ELR (cell line): ENCODE measurements around the gene MAGOH.
A peak's percentile ranks its signal among the peaks of the same experiment; 100 is the strongest.

Experiments used
- DNase-seq: peaks from one replicate; pipeline ENCODE4 v3.0.0-alpha.2; 2015; ENCODE audit warnings: low read depth

The MAGOH gene

DNA sequence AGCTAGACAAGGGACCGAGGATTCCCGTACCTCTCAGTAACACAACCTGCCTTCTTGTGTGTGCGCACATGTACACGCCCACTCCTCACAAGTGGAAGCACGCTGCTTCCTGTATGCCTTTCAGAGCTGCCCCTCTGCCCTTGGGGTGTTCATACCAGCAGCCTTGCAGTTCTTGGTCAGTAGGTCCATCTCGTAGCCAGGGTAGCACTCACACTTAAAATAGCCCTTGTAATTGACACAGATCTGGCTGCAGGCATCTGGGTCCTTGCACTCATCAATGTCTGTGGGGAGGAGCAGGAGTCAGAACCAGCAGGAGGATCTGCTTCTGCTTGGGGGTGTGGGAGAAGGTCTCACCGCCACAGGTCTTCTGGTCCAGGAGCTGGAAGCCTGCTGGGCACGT, 32.6 kb upstream of the MAGOH start:
- DNase-seq = no peak

DNA sequence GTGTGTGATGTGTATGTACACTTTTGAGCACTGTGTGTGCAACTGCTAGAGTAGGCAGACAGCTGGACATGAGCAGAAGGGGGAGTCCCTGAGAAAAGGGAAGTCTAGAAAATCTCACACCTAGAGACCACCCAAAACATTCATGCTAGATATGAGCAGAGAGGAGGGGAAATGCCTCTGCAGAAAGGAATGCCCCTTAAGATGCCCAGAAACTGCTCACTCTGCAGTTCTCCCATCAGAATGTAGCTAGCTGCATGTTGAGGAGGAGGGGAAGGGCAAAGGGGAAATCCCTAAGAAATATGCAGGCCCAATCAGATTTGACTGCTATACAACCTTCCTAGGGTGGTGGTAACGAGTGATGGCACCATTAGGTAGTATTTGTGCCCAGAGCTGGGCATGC, 31.8 kb upstream of the MAGOH start:
- no peak for DNase-seq

DNA sequence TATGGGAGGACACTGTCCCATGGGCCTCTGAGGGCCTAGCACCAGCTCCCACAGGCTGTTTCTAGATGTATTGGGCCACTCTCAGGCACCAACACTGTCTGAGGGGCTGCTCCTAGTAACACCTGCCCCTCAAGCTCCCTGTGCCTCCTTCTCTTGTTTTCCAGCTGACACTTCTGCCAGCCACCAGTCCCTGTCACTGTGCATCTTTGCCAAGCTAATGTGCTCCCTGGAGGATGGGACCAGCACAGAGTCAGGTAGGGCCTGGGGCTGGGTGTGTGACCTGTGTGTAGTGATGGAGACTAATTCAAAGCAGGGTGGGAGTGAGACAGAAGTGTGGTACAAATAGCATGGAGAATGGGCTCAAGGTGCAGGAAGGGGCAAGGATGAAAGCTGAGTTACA, 29.4 kb upstream of the MAGOH start:
- DNase-seq = no peak

DNA sequence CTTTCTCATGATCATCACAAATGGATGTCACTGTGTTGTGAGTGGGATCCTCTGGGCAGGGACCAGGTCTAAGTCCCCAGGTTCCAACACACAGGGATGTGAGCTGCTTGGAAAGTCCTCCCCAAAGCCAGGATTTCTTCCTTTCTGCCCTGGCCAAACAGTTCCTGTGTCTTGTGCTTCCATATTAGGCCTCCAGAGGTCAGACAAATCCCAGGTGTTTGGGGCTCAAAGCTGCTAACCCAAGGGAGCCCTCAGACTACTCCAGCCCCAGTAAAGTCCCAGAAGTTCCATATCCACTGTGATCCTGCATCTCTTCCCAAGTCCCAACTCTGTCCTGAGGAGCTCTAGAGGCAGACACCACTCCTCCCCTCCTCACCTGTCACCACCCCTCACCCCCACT, 27.7 kb upstream of the MAGOH start:
- DNase-seq = peak; percentile 44

DNA sequence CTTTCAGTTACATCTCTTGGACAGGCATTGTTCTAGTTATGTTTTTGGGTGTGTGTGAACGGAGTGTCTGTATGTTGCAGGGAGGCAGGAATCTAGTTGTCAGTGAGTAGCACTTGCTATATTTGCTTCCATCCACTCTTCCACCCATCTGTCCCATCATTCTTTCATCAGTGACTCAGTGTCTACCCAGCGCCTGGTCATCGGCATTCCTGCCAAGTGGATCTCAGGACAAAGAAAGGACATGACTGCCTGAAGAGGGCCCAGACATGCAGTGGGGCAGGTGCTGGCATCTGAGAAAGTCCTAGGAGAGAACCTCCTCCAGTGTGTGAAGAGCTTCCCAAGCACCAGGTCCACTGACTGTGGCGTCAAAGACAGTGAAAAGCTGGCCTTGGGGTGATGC, 27.3 kb upstream of the MAGOH start:
- DNase-seq = no peak

DNA sequence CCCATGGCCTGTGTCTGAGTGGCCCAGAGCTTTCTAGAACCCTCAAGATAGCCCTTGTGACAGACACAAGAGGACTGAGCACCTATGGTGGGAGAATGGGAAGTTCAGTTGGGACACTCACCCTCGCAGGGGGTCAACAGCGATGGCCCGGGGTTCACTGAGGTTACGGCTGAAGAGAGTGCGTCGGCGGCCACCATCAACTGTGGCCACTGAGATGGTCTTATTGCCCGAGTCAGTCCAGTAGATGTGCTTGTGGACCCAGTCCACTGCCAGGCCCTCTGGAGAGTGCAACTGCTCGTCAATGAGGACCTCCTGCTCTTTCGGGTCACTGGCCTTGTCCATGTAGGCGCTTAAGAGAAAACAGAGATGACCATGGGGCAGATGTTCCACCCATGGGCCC, 25.7 kb upstream of the MAGOH start:
- DNase-seq = no peak

DNA sequence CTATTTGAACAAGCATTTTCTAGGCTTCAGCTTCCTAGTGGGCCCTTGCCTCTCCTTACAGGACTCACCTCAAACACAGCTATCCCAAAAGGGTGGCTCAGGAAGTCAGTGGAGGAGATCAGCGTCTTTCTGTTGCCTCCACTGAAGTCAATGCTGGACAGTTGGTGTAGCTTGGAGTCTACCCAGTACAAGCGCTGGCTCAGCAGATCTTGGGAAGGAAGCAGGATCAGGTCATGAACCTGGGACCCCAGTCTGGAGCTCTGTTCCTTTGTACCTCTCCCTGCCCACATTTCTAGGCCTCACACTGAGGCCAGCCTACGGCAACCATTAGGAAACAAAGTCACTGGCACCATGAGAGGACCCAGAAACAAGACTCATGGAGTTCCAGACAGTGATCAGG, 23.7 kb upstream of the MAGOH start:
- no peak for DNase-seq

DNA sequence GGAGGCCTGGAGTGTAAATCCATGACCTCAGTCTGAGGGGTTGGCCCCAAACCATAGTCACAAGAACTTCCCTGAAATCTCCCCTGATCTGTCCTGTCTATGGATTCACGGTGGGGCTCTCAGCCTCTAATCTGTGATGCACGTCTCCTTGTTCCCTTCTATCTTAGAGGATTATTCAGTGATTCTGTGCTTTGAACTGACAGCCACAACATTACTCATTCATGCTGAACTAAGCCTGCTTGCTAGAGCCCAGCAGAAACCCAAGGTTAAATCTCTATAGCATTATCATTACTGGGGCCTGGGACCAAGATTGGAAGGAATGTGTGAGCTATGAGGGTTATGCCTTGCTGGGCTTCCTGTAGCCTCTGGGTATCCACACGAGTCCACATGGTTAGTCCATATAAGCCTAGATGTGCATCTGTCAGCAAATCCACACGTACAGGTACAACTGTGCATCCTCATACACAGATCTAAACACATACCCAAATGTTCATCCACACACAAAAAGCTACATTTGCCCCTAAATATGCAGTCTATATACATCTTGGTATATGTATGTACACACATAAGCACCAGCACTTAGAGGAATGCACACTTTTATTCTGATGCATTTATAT, 22.4 kb upstream of the MAGOH start:
- no peak for DNase-seq

DNA sequence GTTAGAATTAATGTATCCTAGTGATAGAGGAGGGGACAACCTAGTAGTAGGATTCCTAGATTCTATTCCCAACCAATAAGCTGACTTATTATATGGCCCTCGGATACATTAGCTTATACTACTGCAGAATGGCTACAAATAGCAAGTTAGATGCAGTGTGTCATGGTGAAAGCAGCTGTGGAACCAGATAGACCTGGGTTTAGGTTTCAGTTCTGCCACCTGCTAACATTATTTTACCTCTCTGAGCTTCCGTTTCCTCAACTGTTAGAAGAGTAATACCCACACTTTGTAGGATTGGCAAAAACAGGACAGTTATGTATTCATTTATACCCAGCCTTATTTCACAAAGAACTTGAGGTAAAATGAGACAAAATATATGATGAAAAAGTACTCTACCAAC, 21.6 kb upstream of the MAGOH start:
- DNase-seq = no peak

DNA sequence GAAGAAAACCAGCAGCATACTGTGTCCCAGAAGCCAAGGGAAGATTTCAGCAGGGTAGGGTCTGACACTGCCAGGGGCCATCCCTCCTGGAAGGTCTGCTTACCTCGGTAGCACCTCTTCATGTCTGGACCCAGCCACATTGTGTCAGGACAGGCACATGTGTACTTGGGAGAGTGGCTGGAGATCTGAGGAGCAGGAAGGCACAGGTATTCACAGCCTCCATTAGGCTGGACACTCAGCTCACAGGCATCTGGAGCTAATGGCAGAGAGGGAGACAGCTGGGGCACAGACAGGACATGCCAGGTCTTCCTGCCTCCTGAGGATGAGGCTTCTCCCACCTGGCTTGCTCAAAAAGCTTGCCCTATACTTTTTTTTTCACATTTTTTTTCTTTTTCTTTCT, 19.9 kb upstream of the MAGOH start:
- no peak for DNase-seq

DNA sequence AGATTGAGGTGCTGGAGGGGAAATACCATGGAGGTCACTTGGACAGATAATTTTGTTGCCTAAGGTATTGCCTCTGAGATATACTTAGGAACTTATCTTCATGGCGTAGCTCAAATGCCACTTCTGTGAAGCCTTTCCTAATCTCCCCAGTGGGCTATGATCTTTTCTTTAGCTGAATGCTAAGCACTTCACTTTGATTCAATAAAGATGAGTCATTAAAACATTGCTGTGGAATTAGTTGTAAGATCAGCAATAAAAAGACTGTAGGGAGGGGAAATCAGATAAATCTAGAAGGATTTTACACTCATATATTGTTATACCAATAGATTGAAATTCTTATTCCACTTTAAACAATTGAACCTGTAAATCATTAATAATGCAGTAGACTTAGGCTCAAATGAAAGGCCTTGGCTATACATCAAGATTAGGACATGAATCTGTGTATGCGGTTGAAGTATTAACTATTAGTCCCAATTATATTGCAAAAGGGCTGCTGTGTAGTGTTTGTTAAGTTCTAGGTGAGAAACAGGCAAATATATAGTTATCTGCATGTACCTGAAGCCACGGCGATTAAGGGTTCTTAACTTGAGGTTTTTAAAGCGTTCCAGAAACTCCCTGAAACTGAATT, 19.2 kb upstream of the MAGOH start:
- no peak for DNase-seq

DNA sequence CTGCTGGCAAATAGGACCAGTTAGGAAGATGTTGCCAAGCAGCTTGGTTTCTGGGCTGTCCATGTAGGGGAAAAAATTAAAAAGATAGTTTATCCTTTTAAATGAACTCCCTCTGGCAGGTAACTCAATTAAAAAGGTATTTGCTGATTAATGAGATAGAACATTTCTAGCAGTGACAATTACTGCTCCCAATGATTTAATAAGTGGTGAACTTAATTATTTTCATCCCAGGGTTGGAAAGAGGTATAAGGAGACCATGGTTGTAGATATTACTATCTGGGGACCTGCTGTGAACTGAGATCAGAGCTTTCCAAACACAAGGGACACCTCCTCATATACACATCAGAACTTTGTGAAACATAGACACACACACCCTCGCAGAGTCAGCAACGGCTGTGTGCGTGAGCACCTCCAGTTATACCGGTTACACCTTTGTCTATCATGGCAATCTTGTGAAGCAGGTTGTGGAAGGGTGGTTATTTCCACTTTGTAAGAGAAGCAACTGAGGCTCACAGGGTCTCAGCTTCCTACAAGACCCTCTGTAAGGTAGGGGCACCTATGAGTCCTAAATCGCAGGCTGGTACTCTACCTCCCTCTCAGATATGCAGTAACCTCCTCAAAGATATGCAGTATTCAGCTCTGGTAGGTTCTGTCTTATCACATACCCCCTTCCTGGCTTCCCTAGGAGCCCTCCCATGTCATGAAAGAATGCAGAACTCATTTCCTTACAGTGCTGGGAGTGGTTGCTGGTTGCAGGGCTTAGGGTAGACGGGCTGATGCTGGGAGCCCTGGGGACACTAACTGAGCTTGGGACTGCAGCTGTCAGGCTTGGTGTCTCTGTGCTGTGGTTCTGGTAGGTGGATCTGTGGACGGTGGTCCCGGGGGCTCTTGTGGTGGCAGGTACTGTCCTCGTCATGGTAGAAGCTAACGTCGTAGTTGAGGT, 18.5 kb upstream of the MAGOH start:
- no peak for DNase-seq

DNA sequence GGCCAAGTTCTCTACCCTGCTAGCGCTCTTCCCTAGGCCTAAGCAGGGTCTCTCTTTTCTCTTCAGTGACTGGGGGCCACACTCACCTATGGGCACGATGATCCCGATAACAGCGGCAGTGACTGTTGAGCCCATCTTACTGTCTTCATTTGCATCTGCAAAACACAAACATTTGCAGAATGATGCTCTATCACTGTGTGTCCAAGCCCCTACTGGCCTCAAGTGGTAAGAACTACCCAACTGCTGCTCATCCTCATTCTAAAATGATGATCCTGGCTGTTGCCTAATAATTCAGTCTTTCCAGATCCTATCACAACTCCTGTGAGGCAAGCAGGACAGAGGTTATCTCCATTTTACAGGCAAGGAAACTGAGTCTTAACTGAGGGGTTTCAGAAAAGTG, 16.7 kb upstream of the MAGOH start:
- DNase-seq = no peak

DNA sequence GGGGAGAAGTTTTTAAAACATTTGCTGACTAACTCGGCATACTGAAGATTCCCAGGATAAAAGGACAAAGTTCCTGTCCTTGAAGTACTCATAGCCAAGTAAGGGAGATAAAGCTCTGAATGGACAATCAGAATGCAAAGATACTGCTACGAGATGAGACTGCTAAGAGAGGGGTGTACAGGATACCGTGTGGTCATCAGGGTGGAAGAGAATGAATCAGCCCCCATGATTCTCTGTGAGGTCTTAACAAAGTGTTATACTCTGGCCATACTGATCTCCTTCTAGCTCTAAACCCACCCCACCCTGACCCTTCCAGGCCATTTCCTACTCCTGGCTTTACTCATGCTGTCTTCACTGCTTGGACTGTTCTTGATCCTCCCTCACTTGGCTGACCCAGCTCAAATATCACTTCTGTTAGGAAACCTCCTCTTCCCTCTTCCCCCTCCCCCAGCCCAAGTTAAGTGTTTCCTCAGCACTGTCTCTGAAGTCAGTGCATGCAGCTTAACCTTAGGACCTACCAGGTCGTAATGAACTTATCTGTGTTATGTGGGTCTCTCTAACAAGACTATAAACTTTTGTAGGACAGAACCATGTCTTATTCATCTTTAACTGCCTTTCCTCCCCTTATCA, 15.8 kb upstream of the MAGOH start:
- DNase-seq = peak; percentile 62

DNA sequence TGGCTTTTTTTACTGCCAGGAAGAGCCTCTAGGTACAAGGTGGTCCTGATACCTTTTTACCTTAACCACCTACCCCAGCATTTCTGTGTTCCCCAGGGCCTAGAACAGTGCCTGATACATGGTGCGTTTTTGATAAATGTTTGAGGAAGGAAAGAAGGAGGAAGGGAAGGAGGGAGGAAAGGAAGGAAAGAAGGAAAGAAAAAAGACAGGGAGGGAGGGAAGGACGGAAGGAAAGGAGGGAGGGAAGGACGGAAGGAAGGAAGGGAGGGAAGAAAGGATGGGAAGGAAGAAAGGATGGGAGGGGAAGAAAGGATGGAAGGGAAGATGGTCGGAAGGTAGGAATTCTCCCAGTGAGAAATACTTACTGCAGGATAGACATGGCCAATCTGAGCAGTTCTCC, 12.0 kb upstream of the MAGOH start:
- no peak for DNase-seq

DNA sequence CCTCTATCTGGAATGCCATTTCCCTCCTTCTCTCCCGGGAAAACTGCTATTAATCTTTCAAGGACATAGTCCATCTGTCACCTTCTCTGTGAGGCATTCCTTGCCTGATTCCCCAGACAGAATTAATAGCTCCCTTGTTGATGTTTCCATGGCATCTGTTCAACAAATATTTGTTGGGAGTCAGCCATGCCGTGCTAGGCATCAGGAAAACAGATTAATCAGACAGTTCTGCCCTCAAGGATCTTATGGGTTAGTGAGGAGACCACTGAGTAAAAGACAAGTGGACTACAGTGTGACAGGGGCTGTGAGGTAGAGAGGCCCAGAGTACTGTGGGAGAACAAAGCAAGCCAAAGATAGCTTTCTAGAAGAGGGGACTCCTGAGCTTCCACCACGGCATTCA, 11.4 kb upstream of the MAGOH start:
- no peak for DNase-seq

DNA sequence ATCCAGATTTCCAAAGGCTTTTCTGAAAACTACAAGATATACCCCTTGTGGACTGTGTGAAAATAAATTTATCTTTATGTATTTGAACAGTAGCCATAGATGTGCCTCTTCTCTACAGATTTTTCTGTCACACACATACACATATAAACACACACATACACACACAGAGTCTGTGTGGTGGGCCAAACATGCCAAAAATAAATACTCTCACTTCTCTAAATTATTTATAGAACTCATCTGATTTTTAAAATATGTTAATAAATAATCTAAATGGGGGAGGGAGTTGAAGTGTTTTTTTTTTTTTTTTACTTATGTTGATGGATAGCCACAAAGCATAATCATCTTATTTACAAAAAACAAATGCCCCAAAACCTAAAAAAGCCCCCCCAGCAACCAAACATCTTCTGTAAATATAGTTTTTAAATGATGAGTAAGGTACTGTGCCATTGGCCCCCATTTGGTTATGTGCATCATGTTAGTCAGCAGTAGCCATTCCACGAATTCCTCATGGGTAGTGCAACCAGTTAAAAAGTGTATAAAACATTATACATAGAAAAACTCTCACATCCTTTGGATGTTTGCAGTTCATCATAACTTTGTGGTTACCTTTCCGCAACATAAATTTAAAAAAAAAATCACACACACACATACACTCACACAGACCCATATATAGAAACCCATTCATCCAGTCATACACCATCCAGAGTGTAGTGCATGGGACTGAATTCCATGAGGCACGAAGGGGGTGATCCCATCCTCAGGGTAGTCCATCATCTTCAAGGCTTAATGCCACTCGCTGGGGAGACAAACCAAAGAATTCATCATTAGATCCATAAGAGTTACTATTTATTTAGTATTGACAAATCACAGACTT, 8.2 kb upstream of the MAGOH start:
- peak; percentile 95 for DNase-seq

DNA sequence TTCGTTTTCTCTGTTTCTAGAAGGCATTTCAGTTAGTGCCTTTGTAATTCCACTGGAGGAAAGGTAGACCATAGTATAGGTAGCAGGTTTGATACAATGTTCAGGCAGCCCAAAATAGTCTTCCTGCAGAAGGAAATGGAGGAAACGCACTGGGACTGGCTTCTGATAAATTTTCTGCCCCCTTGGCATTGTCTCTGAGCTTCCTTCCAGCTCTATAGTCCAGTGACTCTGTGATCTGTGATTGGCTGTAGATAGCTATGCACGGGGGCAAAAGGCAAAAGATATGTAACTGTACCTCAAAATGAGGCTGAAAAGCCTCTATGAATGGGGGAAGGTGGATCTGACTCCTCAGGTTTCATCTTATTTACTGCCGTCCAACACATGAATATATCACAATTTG, 5.8 kb upstream of the MAGOH start:
- DNase-seq = no peak

DNA sequence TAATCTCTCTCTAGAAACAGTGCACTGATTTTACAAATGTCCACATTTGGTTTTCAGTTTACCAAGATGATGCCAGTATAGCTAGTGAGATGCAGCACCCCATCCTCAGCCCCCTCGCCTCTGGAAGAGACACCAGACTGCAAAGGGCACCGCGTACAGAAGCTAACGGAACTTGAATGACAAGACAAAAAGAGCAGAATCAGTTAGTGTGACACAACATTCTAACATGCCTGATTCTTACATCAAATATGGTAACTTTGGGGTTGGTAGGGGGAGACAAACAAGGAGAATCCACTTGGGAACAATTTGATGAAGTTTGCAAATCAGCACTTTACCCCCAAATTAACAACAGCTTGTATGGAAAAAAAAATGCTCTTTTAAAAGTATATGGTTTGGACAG, 4.1 kb upstream of the MAGOH start:
- DNase-seq = no peak

DNA sequence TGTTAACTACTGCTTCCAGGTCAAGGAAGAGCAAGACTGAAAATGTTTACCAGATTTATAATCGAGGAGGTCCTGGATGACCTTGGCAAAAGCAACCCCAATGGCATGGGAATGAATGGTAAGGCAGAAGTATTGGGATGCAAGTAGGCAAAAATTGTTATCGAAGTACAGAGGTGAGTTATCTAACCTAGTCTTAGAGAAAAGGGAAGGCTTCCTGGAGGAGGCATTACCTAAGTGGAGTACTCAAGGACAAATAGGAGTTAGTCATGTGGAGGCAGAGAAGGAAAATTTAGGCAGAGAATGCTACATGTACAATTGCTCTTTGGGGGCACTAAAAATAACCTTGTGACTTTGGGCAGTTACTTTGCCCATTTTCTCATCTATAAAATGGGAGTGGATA, 3.5 kb upstream of the MAGOH start:
- no peak for DNase-seq

DNA sequence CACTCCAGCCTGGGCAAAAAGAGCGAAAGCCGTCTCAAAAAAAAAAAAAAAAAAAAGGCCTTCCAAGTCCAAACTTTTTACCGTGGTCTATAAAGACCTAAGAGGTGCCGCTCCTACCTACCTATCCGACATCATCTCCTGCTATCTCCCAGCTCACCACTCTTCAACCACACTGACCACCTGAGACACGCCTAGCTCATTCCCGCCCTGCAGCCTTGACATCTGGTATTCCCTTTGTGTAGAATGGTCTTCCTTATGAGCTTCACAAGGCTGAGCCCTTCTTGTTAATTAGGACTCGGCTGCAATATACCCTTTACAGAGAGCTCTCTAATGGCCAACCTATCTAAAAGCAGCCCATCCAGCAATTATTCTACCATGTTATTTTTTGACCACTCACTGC, 680 bp downstream of the MAGOH start:
- DNase-seq = no peak

DNA sequence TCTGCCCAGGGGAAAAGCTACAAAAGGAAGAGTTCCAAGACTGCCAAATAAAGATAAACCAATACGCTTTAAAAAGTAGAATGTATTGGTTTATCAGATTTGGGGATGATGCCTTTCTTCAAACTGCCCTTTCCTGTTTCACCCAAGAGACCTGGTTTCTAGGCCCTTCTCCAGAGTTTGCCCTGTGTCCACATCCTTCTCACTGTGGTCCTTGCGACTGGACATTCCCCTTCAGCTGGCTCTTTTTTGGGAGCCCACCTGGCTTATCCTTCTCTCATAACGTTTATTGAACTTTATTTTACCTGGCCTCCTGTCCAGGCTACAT, 17.4 kb downstream of the MAGOH start:
- no peak for DNase-seq
